SK-N-MC (cell line): ENCODE measurements around the gene ATXN7.

Experiments used
- EZH2 ChIP-seq: fragments of 200-600 bp; sonication (generic); IDR thresholded peaks from one replicate; pipeline ENCODE4 v1.6.1; 2017; ENCODE audit warnings: antibody characterized with exemption
- POLR2AphosphoS5 ChIP-seq: IDR thresholded peaks from 2 replicates; pipeline ENCODE4 v1.6.1; 2012; ENCODE audit warnings: mild to moderate bottlenecking, low read depth, low read length, borderline replicate concordance

DNA sequence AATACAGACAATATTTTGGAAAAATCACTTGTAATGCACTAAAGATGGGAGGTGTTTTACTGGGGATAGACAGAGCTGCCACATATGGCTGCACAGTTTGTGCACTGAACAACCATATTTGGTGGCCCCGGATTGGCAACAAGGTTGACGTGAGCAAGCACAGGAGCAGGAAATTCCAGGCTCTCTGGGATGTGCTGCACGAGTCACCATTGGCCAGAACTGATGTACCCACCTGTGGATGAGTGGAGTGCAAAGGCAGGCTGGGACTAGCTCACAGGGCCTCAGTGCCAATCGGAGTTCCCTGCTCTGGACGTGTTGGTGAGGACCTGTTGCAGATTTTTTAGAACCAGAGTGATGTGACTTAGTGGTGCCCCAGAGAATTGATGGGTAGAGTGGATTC is 90.5 kb downstream of the ATXN7 start:
- TF ChIP-seq POLR2AphosphoS5 (no peak), EZH2 (no peak)
